Activated CD8-positive, alpha-beta memory T cell treated with anti-CD3 and anti-CD28 coated beads, Interleukin-2, amount 50 U/mL, for 1 hour (primary cell): ENCODE measurements around the gene PHAX.
"Not testable (repeated sequence)": the region's sequence is repeated elsewhere in the genome, so short reads cannot be mapped to it uniquely, and the experiment has no call there.

Source experiments
- DNase-seq: peaks from one replicate; pipeline ENCODE4 v3.0.0-alpha.2; 2020; ENCODE audit errors: extremely low read depth

The PHAX gene

DNA sequence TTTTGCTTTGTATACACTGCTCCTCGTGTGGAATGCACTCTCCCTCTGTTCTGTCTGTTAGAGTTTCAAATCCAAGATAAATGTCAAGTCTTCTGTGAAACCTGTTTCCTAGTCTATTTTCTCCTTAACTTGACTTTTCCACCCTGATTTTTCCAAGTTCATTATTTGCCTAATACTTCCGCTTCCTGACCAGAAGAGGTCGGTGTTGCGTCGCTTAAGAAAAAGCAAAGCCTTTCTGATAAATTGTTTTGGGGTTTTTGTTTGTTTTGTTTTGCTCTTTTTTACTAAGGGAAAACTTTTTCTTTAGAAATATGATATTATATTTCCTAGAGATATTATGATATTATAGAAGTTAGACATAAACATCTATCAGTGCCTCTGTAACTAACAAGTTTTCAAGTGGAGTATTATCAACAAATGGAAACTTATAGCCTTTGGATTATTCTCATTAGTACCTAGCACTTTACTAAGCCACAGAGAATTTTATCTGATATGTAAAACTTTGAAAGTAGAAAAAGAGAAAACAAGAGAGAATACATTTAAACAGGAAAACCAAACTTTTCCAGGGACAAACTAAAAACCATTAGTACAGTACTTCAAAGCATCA is 55.8 kb downstream of the PHAX start:
- DNase-seq = no peak

- no peak for DNase-seq
Measured at GRCh38 chr5:126658561-126658960, 57.8 kb downstream of the PHAX start.

GRCh38 chr5:126659805-126660482 is 59.2 kb downstream of the PHAX start:
- no peak for DNase-seq

- no peak for DNase-seq
Measured at GRCh38 chr5:126664586-126664985, 63.8 kb downstream of the PHAX start.

- DNase-seq = not testable (repeated sequence)
Measured at GRCh38 chr5:126670109-126670508, 69.4 kb downstream of the PHAX start.

DNA sequence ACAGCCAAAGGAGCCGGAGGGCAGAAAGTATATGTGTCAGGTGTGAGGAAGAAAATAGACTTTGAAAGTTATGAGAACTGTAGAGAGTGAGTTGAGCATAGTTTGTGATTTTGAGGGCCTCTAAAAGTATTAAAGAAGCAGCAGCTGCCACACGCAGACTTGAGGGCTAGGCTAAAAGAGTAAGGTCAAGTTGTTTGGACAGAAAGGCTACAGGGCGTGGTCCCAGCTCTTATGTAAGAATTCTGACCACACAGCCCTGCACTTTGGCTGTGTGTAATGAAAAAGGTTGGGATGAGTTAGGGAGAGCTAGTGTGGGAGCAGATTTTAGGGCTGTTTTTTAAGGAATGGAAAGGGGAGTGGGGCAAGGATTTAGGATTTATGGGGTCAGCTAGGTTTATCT is 70.9 kb downstream of the PHAX start:
- DNase-seq = not testable (repeated sequence)

- DNase-seq = no peak
Measured at GRCh38 chr5:126673477-126673876, 72.7 kb downstream of the PHAX start.

DNA sequence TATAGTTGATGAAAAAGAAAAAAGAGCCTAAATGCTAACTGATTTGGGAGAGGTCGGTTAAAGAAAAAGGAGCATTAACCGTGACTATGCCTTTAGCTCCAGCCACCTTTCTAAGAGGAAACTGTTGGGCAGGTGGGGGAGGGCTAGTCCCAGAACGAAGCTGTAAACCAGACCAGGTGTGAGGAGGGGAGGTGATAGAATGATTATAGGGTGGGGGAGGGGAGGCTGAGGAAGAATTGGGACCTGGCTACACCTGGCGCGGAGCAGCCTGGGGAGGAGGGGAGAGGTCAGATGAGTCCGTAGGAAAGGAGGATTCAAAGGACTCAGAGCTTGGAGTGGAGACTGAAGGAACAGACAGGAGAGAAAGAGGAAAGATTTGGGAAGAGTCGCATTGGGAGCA is 73.4 kb downstream of the PHAX start:
- DNase-seq = no peak

DNA sequence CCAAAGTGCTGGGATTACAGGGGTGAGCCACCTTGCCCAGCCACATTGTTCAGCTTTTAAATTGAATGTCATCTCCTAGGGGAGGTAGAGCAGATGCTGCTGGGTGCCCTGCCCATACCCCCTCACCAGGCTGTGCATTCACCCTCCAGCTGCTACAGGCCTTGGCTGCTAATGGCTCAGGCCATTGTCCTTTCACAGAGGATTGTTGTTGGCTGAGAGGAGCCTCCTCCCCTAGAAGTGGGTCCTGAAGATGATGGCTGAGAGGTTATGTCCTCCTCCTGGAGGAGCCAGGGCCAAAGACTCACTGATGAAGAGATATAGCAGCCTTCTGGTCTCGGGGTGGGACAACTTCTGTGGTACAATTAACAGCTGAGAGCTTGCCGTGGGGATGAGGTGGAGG is 74.6 kb downstream of the PHAX start:
- no peak for DNase-seq

GRCh38 chr5:126676195-126676624 is 75.5 kb downstream of the PHAX start:
- peak; percentile 30 for DNase-seq
